PC-9 (cell line): ENCODE measurements around the gene MPP1. TPM values are rescaled to one million over a fixed set of nuclear protein-coding genes. Genes with fewer than 3 reads are reported as not detected.

ENCODE experiments used
- BruUV-seq: library from RNA; stranded (reverse); fragments of 400-500 nt; replicated peaks from 2 replicates; lab custom pipeline; 2021; lab: Mats Ljungman, UMichigan
- CTCF ChIA-PET: fragments of 300-600 bp; sonication (Branson Sonifier 250); formaldehyde crosslinking; loops from one replicate; lab custom pipeline; 2022; ENCODE audit warnings: antibody characterized with exemption; lab: Charles Lee
- POLR2A ChIA-PET: fragments of 300-600 bp; sonication (Branson Sonifier 250); formaldehyde crosslinking; loops from one replicate; lab custom pipeline; 2022; ENCODE audit warnings: antibody characterized with exemption; ENCODE audit not compliant: unreplicated experiment; lab: Charles Lee
- DNase-seq, 2 experiments: peaks; one replicate each; pipeline versions ENCODE4 v3.0.0 to v3.0.0-alpha.2; 2015 to 2022; ENCODE audit warnings: mixed read lengths in 1 of 2
- H2AFZ ChIP-seq: fragments of 200-600 bp; sonication (generic); 2 replicates; pipeline ENCODE4 v1.8.1; 2017; ENCODE audit warnings: antibody characterized with exemption
- H3F3A ChIP-seq: fragments of 200-600 bp; sonication (generic); 2 replicates; pipeline ENCODE4 v1.8.1; 2017; ENCODE audit warnings: antibody characterized with exemption, mild to moderate bottlenecking, low read depth; ENCODE audit not compliant: insufficient read depth
- H3K27ac ChIP-seq: fragments of 200-600 bp; sonication (generic); 2 replicates; pipeline ENCODE4 v1.6.1; 2016; ENCODE audit warnings: mixed run types
- H3K27me3 ChIP-seq: fragments of 200-600 bp; sonication (generic); 2 replicates; pipeline ENCODE4 v1.6.1; 2016; ENCODE audit warnings: low read depth, mixed run types; ENCODE audit not compliant: insufficient read depth
- H3K36me3 ChIP-seq: fragments of 200-600 bp; sonication (generic); 2 replicates; pipeline ENCODE4 v1.6.1; 2016; ENCODE audit warnings: low read depth, mixed run types
- H3K4me1 ChIP-seq: fragments of 200-600 bp; sonication (generic); replicated peaks from 2 replicates; pipeline ENCODE4 v1.6.1; 2016; ENCODE audit warnings: mixed run types; ENCODE audit not compliant: insufficient read depth
- H3K4me2 ChIP-seq: fragments of 200-600 bp; sonication (generic); 2 replicates; pipeline ENCODE4 v1.6.1; 2017; ENCODE audit warnings: mixed run types
- H3K4me3 ChIP-seq: fragments of 200-600 bp; sonication (generic); 2 replicates; pipeline ENCODE4 v1.6.1; 2016; ENCODE audit warnings: mixed run types
- H3K79me2 ChIP-seq: fragments of 200-600 bp; sonication (generic); 2 replicates; pipeline ENCODE4 v1.6.1; 2017; ENCODE audit warnings: low read depth, mixed run types
- H3K9me2 ChIP-seq: fragments of 200-600 bp; sonication (generic); 2 replicates; pipeline ENCODE4 v1.8.1; 2017; ENCODE audit warnings: mild to moderate bottlenecking; ENCODE audit not compliant: insufficient read depth
- H3K9me3 ChIP-seq: fragments of 200-600 bp; sonication (generic); 2 replicates; pipeline ENCODE4 v1.8.1; 2016; ENCODE audit warnings: low read depth; ENCODE audit not compliant: insufficient read depth
- H4K20me1 ChIP-seq: fragments of 200-600 bp; sonication (generic); 2 replicates; pipeline ENCODE4 v1.8.1; 2017; ENCODE audit not compliant: insufficient read depth
- EZH2 ChIP-seq: fragments of 200-600 bp; sonication (generic); IDR thresholded peaks from 2 replicates; pipeline ENCODE4 v1.8.0; 2017; ENCODE audit warnings: antibody characterized with exemption, low read depth
- intact Hi-C: fragments of 100-400 bp; cut with micrococcal nuclease; formaldehyde crosslinking; loops from one replicate; pipeline ENCODE4 v1.10.0; 2022; ENCODE audit not compliant: unreplicated experiment
- total RNA-seq: library from RNA; stranded (reverse); gene quantifications from 2 replicates; pipeline ENCODE4 v1.2.3, GENCODE V29; 2021
- TF ChIP-seq, protein P1 (sequence below): fragments of 200-600 bp; sonication (generic); conservative IDR thresholded peaks from 2 replicates; pipeline ENCODE4 v1.6.1; 2017; ENCODE audit warnings: mixed run types, antibody characterized with exemption, mild to moderate bottlenecking, moderate library complexity

The MPP1 gene
- total RNA-seq, 1 experiment from 2014 or later: 4.8 TPM

DNA sequence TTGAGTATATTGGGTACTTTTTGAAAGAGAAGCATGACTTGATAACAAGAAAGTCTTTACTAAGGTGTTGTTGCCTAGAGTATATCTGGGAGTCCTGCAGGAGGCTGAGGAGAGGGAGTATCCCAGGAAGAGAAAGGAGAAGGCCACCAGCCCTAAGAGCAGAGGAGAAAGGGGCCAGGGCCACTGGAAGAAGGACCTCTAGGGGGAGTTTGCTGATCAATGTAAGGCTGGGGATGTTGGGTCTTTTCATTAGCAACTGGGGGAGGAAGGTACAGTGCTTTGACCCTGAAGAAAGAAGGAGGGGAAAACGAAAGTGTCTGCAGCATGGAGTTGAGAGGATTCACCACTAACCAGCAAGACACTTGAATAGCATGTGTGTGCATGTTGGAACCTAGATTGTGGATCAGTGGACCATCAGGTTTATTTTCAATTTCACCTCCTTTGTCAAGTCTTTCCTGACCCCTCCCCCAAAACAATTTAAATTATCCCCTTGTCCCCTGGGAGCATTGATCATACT lies 24.7 kb upstream of the MPP1 start:
- no TSS peak for BruUV-seq
- no peaks in the 10 kb centered on the region for H3K36me3 ChIP-seq
- no peaks in the 10 kb centered on the region for H3K79me2 ChIP-seq
- TF ChIP-seq, protein P1, sequence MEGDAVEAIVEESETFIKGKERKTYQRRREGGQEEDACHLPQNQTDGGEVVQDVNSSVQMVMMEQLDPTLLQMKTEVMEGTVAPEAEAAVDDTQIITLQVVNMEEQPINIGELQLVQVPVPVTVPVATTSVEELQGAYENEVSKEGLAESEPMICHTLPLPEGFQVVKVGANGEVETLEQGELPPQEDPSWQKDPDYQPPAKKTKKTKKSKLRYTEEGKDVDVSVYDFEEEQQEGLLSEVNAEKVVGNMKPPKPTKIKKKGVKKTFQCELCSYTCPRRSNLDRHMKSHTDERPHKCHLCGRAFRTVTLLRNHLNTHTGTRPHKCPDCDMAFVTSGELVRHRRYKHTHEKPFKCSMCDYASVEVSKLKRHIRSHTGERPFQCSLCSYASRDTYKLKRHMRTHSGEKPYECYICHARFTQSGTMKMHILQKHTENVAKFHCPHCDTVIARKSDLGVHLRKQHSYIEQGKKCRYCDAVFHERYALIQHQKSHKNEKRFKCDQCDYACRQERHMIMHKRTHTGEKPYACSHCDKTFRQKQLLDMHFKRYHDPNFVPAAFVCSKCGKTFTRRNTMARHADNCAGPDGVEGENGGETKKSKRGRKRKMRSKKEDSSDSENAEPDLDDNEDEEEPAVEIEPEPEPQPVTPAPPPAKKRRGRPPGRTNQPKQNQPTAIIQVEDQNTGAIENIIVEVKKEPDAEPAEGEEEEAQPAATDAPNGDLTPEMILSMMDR: no peak
- no peak for TF ChIP-seq EZH2
- H3K27ac ChIP-seq: no peak overlapping the region
- H3F3A ChIP-seq: no peaks in the 10 kb centered on the region
- no peak overlapping the region for H3K4me2 ChIP-seq
- H3K4me1 ChIP-seq: no peaks in the 10 kb centered on the region
- no peak for DNase-seq
- CTCF ChIA-PET: no interaction called here
- no peaks in the 10 kb centered on the region for H4K20me1 ChIP-seq
- intact Hi-C loops: no loop called here
- no peaks in the 10 kb centered on the region for H3K27me3 ChIP-seq
- no peaks in the 10 kb centered on the region for H3K9me2 ChIP-seq
- H2AFZ ChIP-seq: no peak overlapping the region
- POLR2A ChIA-PET: no interaction called here
- H3K9me3 ChIP-seq: no peaks in the 10 kb centered on the region
- H3K4me3 ChIP-seq: no peak overlapping the region

DNA sequence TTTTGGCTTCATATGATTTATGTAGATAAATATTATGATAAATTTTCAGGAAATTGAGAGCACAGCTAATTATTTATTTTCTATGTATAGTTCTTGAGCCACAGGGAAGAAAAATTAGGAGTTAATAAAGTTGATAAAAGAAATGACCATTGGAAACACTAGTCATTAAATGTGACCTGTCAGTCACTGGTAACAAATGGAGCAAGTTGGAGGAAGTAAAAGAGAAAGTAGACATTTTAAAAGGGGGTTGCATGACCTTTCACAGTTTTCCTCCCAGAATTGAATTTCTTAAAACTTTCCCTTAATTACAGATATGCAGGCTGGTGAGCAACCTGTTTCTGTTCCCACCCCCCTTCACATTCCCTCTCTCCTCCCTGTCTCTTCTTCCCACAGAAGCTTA lies 23.8 kb upstream of the MPP1 start:
- POLR2A ChIA-PET: no interaction called here
- Histone ChIP-seq H4K20me1 (no peaks in the 10 kb centered on the region), H3K36me3 (no peaks in the 10 kb centered on the region), H3K9me3 (no peaks in the 10 kb centered on the region), H3F3A (no peaks in the 10 kb centered on the region), H3K9me2 (no peaks in the 10 kb centered on the region), H3K4me3 (no peak overlapping the region), H3K27me3 (no peaks in the 10 kb centered on the region), H3K4me1 (no peaks in the 10 kb centered on the region), H3K79me2 (no peaks in the 10 kb centered on the region), H3K27ac (no peak overlapping the region), H2AFZ (no peak overlapping the region), H3K4me2 (no peak overlapping the region)
- BruUV-seq: no TSS peak
- intact Hi-C loops: no loop called here
- TF ChIP-seq EZH2: no peak
- TF ChIP-seq, protein P1: no peak
- CTCF ChIA-PET: no interaction called here
- DNase-seq: no peak

DNA sequence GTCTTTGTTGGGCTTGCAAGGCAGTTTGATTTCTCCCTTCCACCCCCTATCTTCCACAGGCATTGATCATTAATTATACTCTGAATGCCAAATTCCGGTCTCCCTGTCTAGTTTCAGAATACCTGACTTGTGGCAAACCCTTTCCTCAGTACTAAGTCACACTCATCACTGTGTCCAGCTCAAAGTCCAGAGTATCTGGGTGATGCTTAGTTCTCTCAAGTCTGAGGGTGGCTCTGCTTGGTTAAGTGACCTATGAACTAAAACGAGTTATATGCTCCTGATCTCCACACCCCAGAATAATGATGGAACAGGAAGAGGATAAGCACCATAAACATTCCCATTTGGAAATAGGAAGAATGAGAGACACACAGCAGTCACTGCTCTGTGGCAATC lies 22.7 kb upstream of the MPP1 start:
- POLR2A ChIA-PET: no interaction called here

More for the DNA sequence above, 22.7 kb upstream of the MPP1 start:
- H3K27me3 ChIP-seq: no peaks in the 10 kb centered on the region
- no peaks in the 10 kb centered on the region for H3K36me3 ChIP-seq
- H3K4me2 ChIP-seq: no peak overlapping the region
- no peaks in the 10 kb centered on the region for H3K9me2 ChIP-seq
- no peaks in the 10 kb centered on the region for H3K9me3 ChIP-seq
- no peak overlapping the region for H3K4me3 ChIP-seq
- H3K4me1 ChIP-seq: no peaks in the 10 kb centered on the region
- intact Hi-C loops: no loop called here
- no peaks in the 10 kb centered on the region for H4K20me1 ChIP-seq
- H2AFZ ChIP-seq: no peak overlapping the region
- H3K27ac ChIP-seq: no peak overlapping the region
- DNase-seq: no peak
- no peaks in the 10 kb centered on the region for H3K79me2 ChIP-seq
- TF ChIP-seq EZH2: no peak
- TF ChIP-seq, protein P1: no peak
- no peaks in the 10 kb centered on the region for H3F3A ChIP-seq
- no TSS peak for BruUV-seq
- CTCF ChIA-PET: no interaction called here
